ENCODE measurements around the gene SAE1. TPM values are rescaled to one million over a fixed set of nuclear protein-coding genes. Genes with fewer than 3 reads are reported as not detected.

The SAE1 gene
- polyA plus RNA-seq, 1 experiment: 138 TPM

GRCh38 chr19:47110521-47111005, 20.1 kb upstream of the SAE1 start:
- ChIA-PET CTCF (interaction anchor here (1.1 kb wide), 1 partner anchor 13 kb away, joined by 3 read pairs; no protein-coding TSS in a partner anchor), POLR2A (no interaction called here)

GRCh38 chr19:47111006-47111621, 19.5 kb upstream of the SAE1 start:
- Histone ChIP-seq H3K36me3 (ENCODE audit: control insufficient read depth, insufficient read depth, low read length) (peaks cover 4% of the 10 kb centered on the region; the same call in 1 of the 2 replicates), H3K4me3 (ENCODE audit: low read depth, low read length) (peak overlapping the region; percentile 73), H3K27me3 (ENCODE audit: control insufficient read depth, insufficient read depth, low read length) (no peaks in the 10 kb centered on the region)
- TF ChIP-seq, protein P1, sequence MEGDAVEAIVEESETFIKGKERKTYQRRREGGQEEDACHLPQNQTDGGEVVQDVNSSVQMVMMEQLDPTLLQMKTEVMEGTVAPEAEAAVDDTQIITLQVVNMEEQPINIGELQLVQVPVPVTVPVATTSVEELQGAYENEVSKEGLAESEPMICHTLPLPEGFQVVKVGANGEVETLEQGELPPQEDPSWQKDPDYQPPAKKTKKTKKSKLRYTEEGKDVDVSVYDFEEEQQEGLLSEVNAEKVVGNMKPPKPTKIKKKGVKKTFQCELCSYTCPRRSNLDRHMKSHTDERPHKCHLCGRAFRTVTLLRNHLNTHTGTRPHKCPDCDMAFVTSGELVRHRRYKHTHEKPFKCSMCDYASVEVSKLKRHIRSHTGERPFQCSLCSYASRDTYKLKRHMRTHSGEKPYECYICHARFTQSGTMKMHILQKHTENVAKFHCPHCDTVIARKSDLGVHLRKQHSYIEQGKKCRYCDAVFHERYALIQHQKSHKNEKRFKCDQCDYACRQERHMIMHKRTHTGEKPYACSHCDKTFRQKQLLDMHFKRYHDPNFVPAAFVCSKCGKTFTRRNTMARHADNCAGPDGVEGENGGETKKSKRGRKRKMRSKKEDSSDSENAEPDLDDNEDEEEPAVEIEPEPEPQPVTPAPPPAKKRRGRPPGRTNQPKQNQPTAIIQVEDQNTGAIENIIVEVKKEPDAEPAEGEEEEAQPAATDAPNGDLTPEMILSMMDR (IDR thresholded peaks at IDR 0.05; ENCODE audit: insufficient read depth, low read depth, low read length): no peak
- ChIA-PET POLR2A (no interaction called here), CTCF (interaction anchor here (0.7 to 1.0 kb wide), 2 partner anchors 12 to 48 kb away, joined by 3 read pairs; no protein-coding TSS in a partner anchor)
- DNase-seq (ENCODE audit: low read depth): no peak

More at GRCh38 chr19:47110521-47111005, 20.1 kb upstream of the SAE1 start:
- no peak for DNase-seq (ENCODE audit: low read depth)
- no peaks in the 10 kb centered on the region for H3K27me3 ChIP-seq (ENCODE audit: control insufficient read depth, insufficient read depth, low read length)
- peaks cover 7% of the 10 kb centered on the region for H3K36me3 ChIP-seq (ENCODE audit: control insufficient read depth, insufficient read depth, low read length)
- peak overlapping the region; percentile 73 for H3K4me3 ChIP-seq (ENCODE audit: low read depth, low read length)
- TF ChIP-seq, protein P1 (IDR thresholded peaks at IDR 0.05; ENCODE audit: insufficient read depth, low read depth, low read length): no peak

DNA sequence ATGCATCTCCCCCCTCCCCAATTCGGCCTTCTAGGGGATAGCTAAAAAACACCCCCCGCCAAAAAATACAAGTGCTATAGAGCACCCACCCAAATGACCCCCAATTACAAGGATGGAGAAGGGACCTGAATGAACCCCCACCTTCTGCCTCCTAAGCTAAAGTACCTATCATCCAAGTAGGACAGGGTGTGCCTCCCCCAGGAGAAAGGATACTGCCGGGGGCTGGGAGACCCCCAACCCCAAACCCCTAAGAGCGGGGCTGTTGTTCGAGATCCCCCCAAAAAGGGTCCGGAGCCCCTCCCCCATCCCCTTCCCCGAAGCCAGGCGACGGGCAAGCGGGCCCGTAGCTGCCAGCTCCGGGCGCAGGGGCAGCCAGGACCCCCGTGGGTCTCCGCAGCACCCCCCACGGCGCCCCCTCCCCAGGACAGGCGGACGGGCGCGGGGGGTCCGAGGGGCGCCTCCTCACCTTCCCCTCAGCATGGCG, 18.9 kb upstream of the SAE1 start:
- TF ChIP-seq, protein P1 (IDR thresholded peaks at IDR 0.05; ENCODE audit: insufficient read depth, low read depth, low read length): no peak
- Histone ChIP-seq H3K27me3 (ENCODE audit: control insufficient read depth, insufficient read depth, low read length) (no peaks in the 10 kb centered on the region), H3K4me3 (ENCODE audit: low read depth, low read length) (peak overlapping the region; percentile 73), H3K36me3 (ENCODE audit: control insufficient read depth, insufficient read depth, low read length) (peaks cover 4% of the 10 kb centered on the region; the same call in 1 of the 2 replicates)
- no peak for DNase-seq (ENCODE audit: low read depth)
- ChIA-PET CTCF (interaction anchor here (0.7 to 1.0 kb wide), 2 partner anchors 11 to 48 kb away, joined by 3 read pairs; no protein-coding TSS in a partner anchor), POLR2A (no interaction called here)

GRCh38 chr19:47112166-47112996, 18.3 kb upstream of the SAE1 start:
- no peak for DNase-seq (ENCODE audit: low read depth)
- H3K4me3 ChIP-seq (ENCODE audit: low read depth, low read length): peak overlapping the region; percentile 73
- POLR2A ChIA-PET: interaction anchor here (1.0 to 1.3 kb wide), 2 partner anchors 18 to 19 kb away, joined by 4 read pairs; partner anchors contain the start of gene SAE1
- H3K27me3 ChIP-seq (ENCODE audit: control insufficient read depth, insufficient read depth, low read length): no peaks in the 10 kb centered on the region
- peaks cover 4% of the 10 kb centered on the region; the same call in 1 of the 2 replicates for H3K36me3 ChIP-seq (ENCODE audit: control insufficient read depth, insufficient read depth, low read length)
- CTCF ChIA-PET: interaction anchor here (0.7 to 1.4 kb wide), 5 partner anchors 10 to 100 kb away, joined by 3 to 6 read pairs (median 4); no protein-coding TSS in a partner anchor
- TF ChIP-seq, protein P1 (IDR thresholded peaks at IDR 0.05; ENCODE audit: insufficient read depth, low read depth, low read length): no peak

All from BJ (cell line).